HFF-Myc (cell line): ENCODE results near the gene EPHA5.

ENCODE experiments used
- DNase-seq: peaks from one replicate; pipeline ENCODE4 v3.0.0-alpha.2; 2011; ENCODE audit warnings: low read depth; ENCODE audit errors: extremely low read depth
- H3K4me3 ChIP-seq: replicated peaks from 2 replicates; pipeline ENCODE4 v1.5.1; 2011; ENCODE audit warnings: low read depth, mild to moderate bottlenecking, control low read depth, low read length
- TF ChIP-seq, protein P1 (sequence below): IDR thresholded peaks from 2 replicates; pipeline ENCODE4 v1.5.1; 2012; ENCODE audit warnings: mild to moderate bottlenecking, low read depth, low read length, control low read depth; ENCODE audit errors: missing control alignments

The EPHA5 gene

DNA sequence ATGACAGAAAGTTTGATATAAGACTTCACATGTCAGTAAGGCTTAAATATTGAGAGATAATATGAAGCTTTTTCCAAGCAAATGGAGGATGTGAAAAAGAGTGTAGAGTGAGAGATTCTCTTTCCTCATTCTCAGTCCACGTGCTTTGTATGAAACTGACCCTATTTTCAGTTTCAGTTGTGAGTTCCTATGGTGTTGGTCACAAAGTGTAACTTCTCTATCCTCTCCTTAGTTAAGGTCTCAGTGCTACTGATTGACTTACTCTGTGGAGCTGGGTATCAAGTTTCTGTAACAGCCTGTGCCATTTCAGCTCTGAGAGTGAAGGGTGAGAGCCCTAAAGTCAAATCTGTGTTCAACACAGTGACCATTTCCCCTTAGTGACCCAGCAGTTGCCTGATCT lies 277.2 kb downstream of the EPHA5 start:
- H3K4me3 ChIP-seq: no peak overlapping the region
- TF ChIP-seq, protein P1, sequence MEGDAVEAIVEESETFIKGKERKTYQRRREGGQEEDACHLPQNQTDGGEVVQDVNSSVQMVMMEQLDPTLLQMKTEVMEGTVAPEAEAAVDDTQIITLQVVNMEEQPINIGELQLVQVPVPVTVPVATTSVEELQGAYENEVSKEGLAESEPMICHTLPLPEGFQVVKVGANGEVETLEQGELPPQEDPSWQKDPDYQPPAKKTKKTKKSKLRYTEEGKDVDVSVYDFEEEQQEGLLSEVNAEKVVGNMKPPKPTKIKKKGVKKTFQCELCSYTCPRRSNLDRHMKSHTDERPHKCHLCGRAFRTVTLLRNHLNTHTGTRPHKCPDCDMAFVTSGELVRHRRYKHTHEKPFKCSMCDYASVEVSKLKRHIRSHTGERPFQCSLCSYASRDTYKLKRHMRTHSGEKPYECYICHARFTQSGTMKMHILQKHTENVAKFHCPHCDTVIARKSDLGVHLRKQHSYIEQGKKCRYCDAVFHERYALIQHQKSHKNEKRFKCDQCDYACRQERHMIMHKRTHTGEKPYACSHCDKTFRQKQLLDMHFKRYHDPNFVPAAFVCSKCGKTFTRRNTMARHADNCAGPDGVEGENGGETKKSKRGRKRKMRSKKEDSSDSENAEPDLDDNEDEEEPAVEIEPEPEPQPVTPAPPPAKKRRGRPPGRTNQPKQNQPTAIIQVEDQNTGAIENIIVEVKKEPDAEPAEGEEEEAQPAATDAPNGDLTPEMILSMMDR: no peak
- no peak for DNase-seq

DNA sequence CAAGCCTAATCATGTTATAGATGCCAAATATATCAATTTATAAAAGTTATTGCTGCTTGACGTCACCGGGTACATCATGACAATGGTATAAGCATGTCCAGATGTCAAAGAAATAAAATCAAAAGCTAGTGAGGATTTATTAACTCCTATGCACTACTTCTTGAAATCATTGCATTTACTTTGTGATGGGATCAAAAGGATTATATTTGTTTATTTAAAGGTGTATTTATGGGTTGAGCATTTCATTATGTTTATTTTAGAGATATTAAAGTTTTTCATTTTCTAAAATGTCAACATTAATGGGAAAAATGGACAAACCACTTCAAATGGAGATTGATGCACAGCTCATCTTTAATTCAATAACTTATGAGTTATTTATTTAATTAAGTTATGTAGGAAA lies 277.8 kb downstream of the EPHA5 start:
- no peak for DNase-seq
- H3K4me3 ChIP-seq: no peak overlapping the region
- TF ChIP-seq, protein P1: no peak

DNA sequence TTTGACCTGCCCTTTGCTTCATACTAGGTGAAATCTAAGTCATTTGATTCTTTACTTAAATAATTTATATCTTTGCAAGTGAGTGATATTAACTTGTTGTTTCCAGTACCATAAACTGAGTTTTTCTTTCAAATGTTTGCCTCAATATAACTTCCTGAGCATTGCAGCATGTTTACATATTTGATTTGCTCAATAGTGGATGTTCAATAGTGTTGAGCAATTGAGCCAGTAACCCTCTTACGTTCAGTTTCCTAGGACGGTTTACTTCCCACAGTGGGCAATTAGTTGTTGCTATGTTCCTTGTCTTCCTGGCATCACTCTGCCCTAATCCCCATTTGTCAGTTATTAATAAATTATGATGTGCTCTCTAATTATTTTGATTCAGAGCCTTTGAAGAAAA lies 278.5 kb downstream of the EPHA5 start:
- no peak for DNase-seq
- no peak overlapping the region for H3K4me3 ChIP-seq
- TF ChIP-seq, protein P1: no peak

DNA sequence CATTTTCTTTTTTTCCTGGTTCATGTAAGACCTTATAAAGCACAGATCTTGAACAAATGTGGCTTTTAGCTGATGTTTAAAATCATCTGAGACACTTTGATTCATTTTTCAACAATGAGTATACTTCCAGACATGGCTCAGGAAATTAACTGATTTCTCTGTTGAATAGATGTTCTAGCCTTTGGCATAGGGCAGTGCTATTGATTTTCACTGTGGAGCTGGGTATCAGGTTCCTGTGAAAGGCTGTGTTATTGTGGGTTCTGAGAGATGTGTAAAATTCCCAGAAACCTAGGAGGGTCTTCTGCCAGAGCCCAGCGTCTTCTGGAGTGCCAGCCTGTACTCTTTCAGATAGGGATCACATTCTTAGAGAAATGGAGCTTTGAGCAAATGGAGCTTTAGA lies 278.9 kb downstream of the EPHA5 start:
- DNase-seq: no peak
- no peak overlapping the region for H3K4me3 ChIP-seq
- TF ChIP-seq, protein P1: no peak

DNA sequence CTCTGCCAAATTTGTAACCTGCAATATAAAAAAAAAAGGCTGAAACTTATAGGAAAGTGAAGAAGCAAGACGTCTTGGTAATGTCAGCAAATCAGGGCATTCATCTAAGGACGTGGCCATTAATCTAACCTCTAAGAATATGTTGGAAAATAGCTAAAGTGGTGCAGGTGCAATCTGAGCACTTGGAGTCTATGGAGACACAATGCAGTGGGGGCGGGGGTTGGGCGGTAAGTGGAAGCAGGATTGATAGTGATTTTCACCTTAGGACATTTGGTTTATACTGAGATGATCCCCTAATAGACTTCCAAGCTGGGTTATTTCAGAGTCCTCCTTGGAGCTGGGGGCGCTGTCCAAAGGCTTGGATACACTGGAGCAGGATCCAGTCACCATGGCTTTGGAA lies 283.4 kb downstream of the EPHA5 start:
- TF ChIP-seq, protein P1: no peak
- DNase-seq: no peak
- no peak overlapping the region for H3K4me3 ChIP-seq

DNA sequence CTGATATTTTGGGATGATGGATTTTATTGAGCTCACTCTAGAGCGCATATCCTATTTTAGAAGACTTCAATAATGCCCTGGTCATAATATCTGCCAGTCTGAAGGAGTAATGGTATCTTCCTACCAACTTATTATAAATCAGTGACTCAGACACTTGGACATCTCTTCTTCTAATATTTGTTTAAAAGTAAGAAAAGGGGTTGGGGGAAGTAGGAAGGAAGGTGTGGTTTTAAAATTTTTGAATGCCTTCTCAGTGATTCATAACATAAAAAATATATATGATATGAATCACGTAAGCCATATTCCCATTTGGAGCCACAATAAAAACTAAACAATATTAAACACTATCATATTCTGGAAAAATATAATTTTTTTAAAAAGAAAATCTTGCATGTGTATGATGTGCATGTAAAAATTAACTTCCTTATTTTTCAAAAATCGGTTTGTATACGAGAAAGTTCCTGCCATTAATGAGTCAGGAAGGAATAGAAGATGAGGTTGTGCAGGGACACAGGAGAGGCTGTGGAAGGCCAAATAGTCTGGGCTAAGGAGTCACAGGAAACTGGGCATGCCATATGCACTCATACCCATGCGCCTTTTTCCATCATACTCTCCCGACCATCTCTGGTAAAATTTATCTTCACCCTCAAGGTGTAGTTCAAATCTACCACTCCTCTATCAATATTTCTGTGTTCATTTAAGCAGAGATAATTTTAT lies 286.5 kb downstream of the EPHA5 start:
- DNase-seq: no peak
- TF ChIP-seq, protein P1: no peak
- no peak overlapping the region for H3K4me3 ChIP-seq

DNA sequence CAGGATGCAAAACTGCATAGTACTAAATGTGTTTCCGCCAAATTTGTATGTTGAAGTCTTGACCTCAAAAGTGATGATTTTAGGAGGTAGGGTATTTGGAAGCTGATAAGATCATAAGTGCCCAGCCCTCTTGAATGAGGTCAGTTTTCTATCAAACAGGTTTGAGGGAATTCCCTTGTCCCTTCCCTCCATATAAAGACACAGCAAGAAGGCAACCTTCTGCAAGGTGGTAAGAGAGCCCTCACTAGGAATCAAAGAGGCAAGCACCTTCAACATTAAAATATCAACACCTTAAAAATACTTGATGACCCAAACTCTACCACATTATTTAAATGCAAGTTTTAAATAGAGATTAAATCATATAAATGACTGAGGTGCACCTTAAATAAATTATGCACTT lies 288.6 kb downstream of the EPHA5 start:
- no peak overlapping the region for H3K4me3 ChIP-seq
- TF ChIP-seq, protein P1: no peak
- no peak for DNase-seq
